MG63 (cell line): ENCODE measurements around the gene TCF7L1. TPM values are rescaled to one million over a fixed set of nuclear protein-coding genes. Genes with fewer than 3 reads are reported as not detected.

Source experiments
- DNase-seq: peaks from one replicate; pipeline ENCODE4 v3.0.0-alpha.2; 2020
- H3K27me3 ChIP-seq: fragments of 250-450 bp; sonication (Bioruptor Pico); 2 replicates; pipeline ENCODE4 v1.5.1; 2020; ENCODE audit warnings: mild to moderate bottlenecking, moderate library complexity
- H3K36me3 ChIP-seq: fragments of 250-450 bp; sonication (Bioruptor Pico); 2 replicates; pipeline ENCODE4 v1.5.1; 2020; ENCODE audit warnings: mild to moderate bottlenecking, moderate library complexity
- H3K4me3 ChIP-seq: fragments of 250-450 bp; sonication (Bioruptor Pico); 2 replicates; pipeline ENCODE4 v1.5.1; 2020; ENCODE audit warnings: mild to moderate bottlenecking, moderate library complexity
- H3K9me3 ChIP-seq: fragments of 250-450 bp; sonication (Bioruptor Pico); 2 replicates; pipeline ENCODE4 v1.5.1; 2020; ENCODE audit warnings: mild to moderate bottlenecking, moderate library complexity
- total RNA-seq: library from RNA; depleted of rRNA; stranded (reverse); fragments of >200 nt; shearing (Covaris generic); gene quantifications from 2 replicates; pipeline ENCODE4 v1.2.3, GENCODE V29; 2014; ENCODE audit warnings: low replicate concordance

Gene TCF7L1
- total RNA-seq, 1 experiment from 2014 or later: 0.46 TPM

- H3K27me3 ChIP-seq: no peaks in the 10 kb centered on the region
- no peaks in the 10 kb centered on the region for H3K9me3 ChIP-seq
- DNase-seq: no peak
Measured at GRCh38 chr2:85269959-85270358, 136.8 kb downstream of the TCF7L1 start.

GRCh38 chr2:85272357-85272756, 139.2 kb downstream of the TCF7L1 start:
- DNase-seq: no peak
- Histone ChIP-seq H3K4me3 (no peak overlapping the region), H3K36me3 (no peaks in the 10 kb centered on the region), H3K27me3 (no peaks in the 10 kb centered on the region), H3K9me3 (no peaks in the 10 kb centered on the region)

More at GRCh38 chr2:85269959-85270358, 136.8 kb downstream of the TCF7L1 start:
- H3K36me3 ChIP-seq: no peaks in the 10 kb centered on the region
- H3K4me3 ChIP-seq: no peak overlapping the region

- H3K36me3 ChIP-seq: no peaks in the 10 kb centered on the region
- peak; percentile 70 for DNase-seq
- no peaks in the 10 kb centered on the region for H3K9me3 ChIP-seq
- no peaks in the 10 kb centered on the region for H3K27me3 ChIP-seq
- no peak overlapping the region for H3K4me3 ChIP-seq
Measured at GRCh38 chr2:85273738-85274731, 140.8 kb downstream of the TCF7L1 start.

GRCh38 chr2:85275984-85276540, 142.9 kb downstream of the TCF7L1 start:
- no peak overlapping the region for H3K4me3 ChIP-seq
- no peaks in the 10 kb centered on the region for H3K27me3 ChIP-seq
- no peaks in the 10 kb centered on the region for H3K36me3 ChIP-seq
- DNase-seq: no peak
- H3K9me3 ChIP-seq: no peaks in the 10 kb centered on the region

GRCh38 chr2:85276571-85277118, 143.5 kb downstream of the TCF7L1 start:
- no peak for DNase-seq
- H3K36me3 ChIP-seq: no peaks in the 10 kb centered on the region
- no peaks in the 10 kb centered on the region for H3K9me3 ChIP-seq
- no peaks in the 10 kb centered on the region for H3K27me3 ChIP-seq
- H3K4me3 ChIP-seq: no peak overlapping the region

- Histone ChIP-seq H3K36me3 (no peaks in the 10 kb centered on the region), H3K27me3 (no peaks in the 10 kb centered on the region), H3K9me3 (no peaks in the 10 kb centered on the region), H3K4me3 (no peak overlapping the region)
- DNase-seq: peak; percentile 12
Measured at GRCh38 chr2:85277416-85278158, 144.4 kb downstream of the TCF7L1 start.

GRCh38 chr2:85278361-85278760, 145.2 kb downstream of the TCF7L1 start:
- H3K27me3 ChIP-seq: no peaks in the 10 kb centered on the region
- H3K9me3 ChIP-seq: no peaks in the 10 kb centered on the region
- H3K4me3 ChIP-seq: no peak overlapping the region
- H3K36me3 ChIP-seq: no peaks in the 10 kb centered on the region
- DNase-seq: no peak

GRCh38 chr2:85281553-85281952, 148.4 kb downstream of the TCF7L1 start:
- Histone ChIP-seq H3K36me3 (no peaks in the 10 kb centered on the region), H3K27me3 (no peaks in the 10 kb centered on the region), H3K9me3 (no peaks in the 10 kb centered on the region), H3K4me3 (no peak overlapping the region)
- DNase-seq: no peak

GRCh38 chr2:85282914-85283313, 149.7 kb downstream of the TCF7L1 start:
- no peaks in the 10 kb centered on the region for H3K27me3 ChIP-seq
- DNase-seq: no peak

GRCh38 chr2:85283641-85284040, 150.4 kb downstream of the TCF7L1 start:
- Histone ChIP-seq H3K9me3 (no peaks in the 10 kb centered on the region), H3K4me3 (no peak overlapping the region), H3K27me3 (no peaks in the 10 kb centered on the region), H3K36me3 (no peaks in the 10 kb centered on the region)
- DNase-seq: no peak

More at GRCh38 chr2:85282914-85283313, 149.7 kb downstream of the TCF7L1 start:
- Histone ChIP-seq H3K36me3 (no peaks in the 10 kb centered on the region), H3K4me3 (no peak overlapping the region), H3K9me3 (no peaks in the 10 kb centered on the region)

GRCh38 chr2:85286918-85287317, 153.7 kb downstream of the TCF7L1 start:
- Histone ChIP-seq H3K9me3 (no peaks in the 10 kb centered on the region), H3K4me3 (no peak overlapping the region), H3K36me3 (no peaks in the 10 kb centered on the region), H3K27me3 (no peaks in the 10 kb centered on the region)
- DNase-seq: no peak

- Histone ChIP-seq H3K27me3 (no peaks in the 10 kb centered on the region), H3K36me3 (no peaks in the 10 kb centered on the region)
- no peak for DNase-seq
Measured at GRCh38 chr2:85287721-85288120, 154.5 kb downstream of the TCF7L1 start.

GRCh38 chr2:85288244-85288725, 155.1 kb downstream of the TCF7L1 start:
- H3K4me3 ChIP-seq: no peak overlapping the region
- no peak for DNase-seq
- H3K27me3 ChIP-seq: no peaks in the 10 kb centered on the region
- H3K9me3 ChIP-seq: no peaks in the 10 kb centered on the region
- no peaks in the 10 kb centered on the region for H3K36me3 ChIP-seq

More at GRCh38 chr2:85287721-85288120, 154.5 kb downstream of the TCF7L1 start:
- no peaks in the 10 kb centered on the region for H3K9me3 ChIP-seq
- no peak overlapping the region for H3K4me3 ChIP-seq

- H3K9me3 ChIP-seq: no peaks in the 10 kb centered on the region
- peak overlapping the region; percentile 17; the same call in 1 of the 2 replicates for H3K4me3 ChIP-seq
- no peak for DNase-seq
- H3K27me3 ChIP-seq: no peaks in the 10 kb centered on the region
- no peaks in the 10 kb centered on the region for H3K36me3 ChIP-seq
Measured at GRCh38 chr2:85291425-85292023, 158.3 kb downstream of the TCF7L1 start.

- Histone ChIP-seq H3K9me3 (no peaks in the 10 kb centered on the region), H3K27me3 (no peaks in the 10 kb centered on the region), H3K4me3 (no peak overlapping the region), H3K36me3 (no peaks in the 10 kb centered on the region)
- no peak for DNase-seq
Measured at GRCh38 chr2:85302121-85302520, 168.9 kb downstream of the TCF7L1 start.

- no peaks in the 10 kb centered on the region; the same call in 1 of the 2 replicates for H3K36me3 ChIP-seq
- H3K4me3 ChIP-seq: no peak overlapping the region
- no peaks in the 10 kb centered on the region for H3K27me3 ChIP-seq
- H3K9me3 ChIP-seq: no peaks in the 10 kb centered on the region
- no peak for DNase-seq
Measured at GRCh38 chr2:85303780-85304531, 170.8 kb downstream of the TCF7L1 start.
